HUES64 (cell line): ENCODE results near the gene KHNYN.

Experiments used
- H3K27ac ChIP-seq: 2 replicates; pipeline ENCODE4 v1.7.0; 2013; ENCODE audit warnings: low read depth, low read length, inconsistent platforms
- H3K27me3 ChIP-seq: 2 replicates; pipeline ENCODE4 v1.6.1; 2013; ENCODE audit warnings: mild to moderate bottlenecking, low read length; ENCODE audit not compliant: insufficient read depth
- H3K36me3 ChIP-seq: 2 replicates; pipeline ENCODE4 v1.6.1; 2013; ENCODE audit warnings: mild to moderate bottlenecking, low read length; ENCODE audit not compliant: insufficient read depth
- H3K4me1 ChIP-seq: 2 replicates; pipeline ENCODE4 v1.6.1; 2013; ENCODE audit warnings: mild to moderate bottlenecking, low read length, moderate library complexity; ENCODE audit not compliant: insufficient read depth
- H3K4me3 ChIP-seq: 2 replicates; pipeline ENCODE4 v1.5.1; 2013; ENCODE audit warnings: mild to moderate bottlenecking, low read length, moderate library complexity
- H3K9ac ChIP-seq: 2 replicates; pipeline ENCODE4 v1.6.1; 2013; ENCODE audit warnings: mild to moderate bottlenecking, low read depth, low read length
- H3K9me3 ChIP-seq: 2 replicates; pipeline ENCODE4 v1.6.1; 2013; ENCODE audit warnings: low read depth, low read length; ENCODE audit not compliant: insufficient read depth
- WGBS: fragments of 150-250, 120-280 bp; methylation state at CpG from one replicate; pipeline ENCODE4 v1.1.7; 2013; ENCODE audit warnings: missing lambda C conversion rate; 5-methylcytosine and 5-hydroxymethylcytosine counted together

KHNYN gene

DNA sequence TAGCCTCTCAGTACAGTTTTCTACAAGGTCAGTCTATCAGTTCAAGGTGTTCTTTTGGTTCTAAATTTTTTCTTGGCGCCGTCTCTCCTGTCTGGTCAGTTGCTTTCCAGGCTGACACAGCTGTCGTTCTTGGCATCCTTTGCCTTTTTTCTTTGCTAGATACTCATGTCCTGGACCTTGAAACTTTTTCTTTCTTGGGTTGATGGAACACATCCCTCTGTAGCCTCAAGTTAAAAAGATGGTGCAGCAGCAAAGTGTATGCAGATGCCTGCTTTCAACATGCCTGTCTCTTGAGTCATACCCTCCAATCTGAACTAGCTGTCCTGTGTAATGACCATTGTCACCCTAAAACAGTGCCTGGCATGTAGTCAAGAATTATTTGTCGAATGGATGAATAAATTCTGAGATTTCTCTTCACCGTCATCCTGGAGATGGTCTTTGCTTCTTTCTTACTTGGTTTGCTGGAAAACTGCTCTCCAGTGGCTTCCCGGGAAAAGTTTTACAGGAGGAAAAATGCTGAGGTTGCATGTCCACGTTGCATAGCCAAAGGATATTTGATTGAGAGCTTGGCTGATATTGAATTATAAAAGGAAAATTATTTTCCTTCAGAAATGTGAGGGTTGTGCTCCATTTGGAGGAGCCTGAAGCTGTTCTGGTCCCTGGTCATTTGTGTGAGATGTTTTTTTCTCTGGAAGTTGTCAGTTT lies 26.3 kb upstream of the KHNYN start:
- H3K4me1 ChIP-seq = peaks cover 24% of the 10 kb centered on the region
- WGBS = 83% methylated on average over 7 of the region's 7 CpGs

DNA sequence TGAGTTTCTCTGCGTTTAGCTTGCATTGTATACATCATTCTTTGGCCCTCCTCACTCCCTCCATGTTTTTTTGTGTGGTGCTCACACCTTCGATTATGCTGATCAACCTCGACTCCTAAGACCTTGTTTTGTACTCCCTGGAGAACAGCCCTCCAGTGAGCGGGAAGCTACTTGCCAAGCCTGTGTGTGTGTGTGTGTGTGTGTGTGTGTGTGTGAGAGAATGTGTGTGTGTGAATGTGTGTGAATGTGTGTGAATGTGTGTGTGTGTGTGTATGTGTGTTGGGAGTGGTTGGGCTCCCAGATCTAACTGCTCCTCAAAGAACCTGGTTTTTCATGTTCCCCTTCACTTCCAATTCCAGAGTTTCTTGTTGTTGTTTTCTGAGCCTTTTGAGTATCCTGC lies 24.9 kb upstream of the KHNYN start:
- WGBS = 56% methylated on average over 4 of the region's 4 CpGs
- Histone ChIP-seq H3K4me3 (no peak overlapping the region), H3K27me3 (peaks cover 4% of the 10 kb centered on the region; the same call in 1 of the 2 replicates), H3K9me3 (no peaks in the 10 kb centered on the region), H3K27ac (no peak overlapping the region), H3K9ac (no peak overlapping the region), H3K4me1 (peaks cover 18% of the 10 kb centered on the region), H3K36me3 (peaks cover 9% of the 10 kb centered on the region; the same call in 1 of the 2 replicates)

More for the DNA sequence above, 26.3 kb upstream of the KHNYN start:
- H3K36me3 ChIP-seq = no peaks in the 10 kb centered on the region
- H3K9me3 ChIP-seq = no peaks in the 10 kb centered on the region
- peaks cover 7% of the 10 kb centered on the region; the same call in 1 of the 2 replicates for H3K27me3 ChIP-seq
- H3K27ac ChIP-seq = no peak overlapping the region
- H3K9ac ChIP-seq = no peak overlapping the region
- no peak overlapping the region for H3K4me3 ChIP-seq

DNA sequence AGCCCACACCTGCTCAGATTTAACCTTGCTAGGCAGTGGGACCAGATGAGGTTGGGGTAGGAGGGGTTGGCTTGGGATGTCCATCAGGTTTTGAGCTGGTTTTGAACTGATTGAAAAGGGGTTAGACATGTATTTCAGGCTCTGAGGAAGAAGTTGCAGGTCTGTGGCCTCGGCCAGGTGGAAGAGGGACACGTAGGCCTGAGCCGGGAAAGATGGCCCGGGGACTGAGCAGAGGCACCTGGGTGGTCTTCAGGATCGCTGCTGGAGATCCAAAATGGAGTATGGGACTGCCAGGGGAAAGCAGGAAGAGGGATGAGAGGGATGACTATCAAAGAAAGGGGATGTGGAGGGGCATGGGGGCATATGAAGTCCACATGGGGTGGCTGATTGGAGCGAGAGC lies 23.3 kb upstream of the KHNYN start:
- H3K27ac ChIP-seq = no peak overlapping the region
- 92% methylated on average over 6 of the region's 6 CpGs for WGBS
- peaks cover 12% of the 10 kb centered on the region; the same call in 1 of the 2 replicates for H3K36me3 ChIP-seq
- no peak overlapping the region for H3K9ac ChIP-seq
- peaks cover 17% of the 10 kb centered on the region for H3K4me1 ChIP-seq
- no peak overlapping the region for H3K4me3 ChIP-seq
- no peaks in the 10 kb centered on the region for H3K9me3 ChIP-seq
- H3K27me3 ChIP-seq = no peaks in the 10 kb centered on the region

DNA sequence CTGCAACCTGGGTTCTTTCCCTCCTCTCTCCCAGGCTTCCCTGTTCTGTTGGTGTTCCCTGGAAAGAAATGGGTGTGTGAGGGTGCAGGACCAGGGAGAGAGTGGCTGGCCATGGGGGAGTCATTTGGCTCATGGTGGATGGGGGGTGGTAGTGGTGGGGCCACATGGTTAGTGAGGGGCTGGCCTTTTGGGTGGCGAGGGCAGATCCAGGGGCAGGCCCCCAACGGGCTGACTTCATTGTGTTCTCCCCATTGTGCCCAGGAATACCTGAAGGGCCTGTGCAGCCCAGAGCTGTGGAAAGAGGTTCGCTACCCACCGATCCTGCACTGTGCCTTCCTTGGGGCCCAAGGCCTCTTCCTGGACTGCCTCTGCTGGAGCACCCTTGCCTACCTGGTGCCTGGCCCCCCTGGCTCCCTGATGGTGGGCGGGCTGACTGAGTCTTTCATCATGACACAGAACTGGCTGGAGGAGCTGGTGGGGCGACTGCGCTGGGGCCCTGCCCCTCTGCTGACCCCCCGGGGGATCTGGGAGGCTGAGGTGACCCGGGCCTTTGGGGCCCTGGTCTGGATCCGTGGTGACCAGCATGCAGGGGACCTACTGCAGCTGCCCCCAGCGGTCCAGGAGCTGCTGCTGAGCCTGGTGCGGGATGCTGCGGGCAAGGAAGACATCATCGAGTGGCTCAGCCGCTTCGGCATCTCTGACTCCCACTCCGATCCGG lies 22.0 kb upstream of the KHNYN start:
- WGBS = 94% methylated on average over 18 of the region's 18 CpGs

DNA sequence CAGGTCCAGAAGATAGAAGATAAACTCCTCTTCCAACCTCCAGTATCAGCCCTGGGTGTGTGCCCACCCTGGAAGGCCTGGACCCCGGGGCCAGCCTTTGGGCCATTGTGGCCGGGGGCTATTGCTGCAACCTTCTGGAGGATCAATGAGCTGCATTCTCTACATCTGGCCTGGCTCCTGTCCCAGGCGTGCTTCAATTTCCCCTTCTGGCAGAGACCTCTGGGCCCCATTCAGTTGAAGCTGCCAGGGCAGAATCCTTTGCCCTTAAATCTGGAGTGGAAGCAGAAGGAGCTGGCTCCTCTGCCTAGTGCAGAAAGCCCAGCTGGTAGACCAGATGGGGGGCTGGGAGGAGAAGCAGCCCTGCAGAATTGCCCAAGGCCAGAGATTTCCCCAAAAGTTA lies 21.0 kb upstream of the KHNYN start:
- H3K9ac ChIP-seq = no peak overlapping the region
- peaks cover 25% of the 10 kb centered on the region for H3K36me3 ChIP-seq
- WGBS = 87% methylated on average over 3 of the region's 3 CpGs
- H3K4me1 ChIP-seq = peaks cover 8% of the 10 kb centered on the region
- no peak overlapping the region for H3K4me3 ChIP-seq
- no peaks in the 10 kb centered on the region for H3K27me3 ChIP-seq
- H3K9me3 ChIP-seq = no peaks in the 10 kb centered on the region
- H3K27ac ChIP-seq = no peak overlapping the region

More for the DNA sequence above, 22.0 kb upstream of the KHNYN start:
- no peak overlapping the region for H3K4me3 ChIP-seq
- no peaks in the 10 kb centered on the region for H3K9me3 ChIP-seq
- peaks cover 17% of the 10 kb centered on the region for H3K4me1 ChIP-seq
- no peaks in the 10 kb centered on the region for H3K27me3 ChIP-seq
- H3K36me3 ChIP-seq = peaks cover 15% of the 10 kb centered on the region; the same call in 1 of the 2 replicates
- no peak overlapping the region for H3K9ac ChIP-seq
- no peak overlapping the region for H3K27ac ChIP-seq

DNA sequence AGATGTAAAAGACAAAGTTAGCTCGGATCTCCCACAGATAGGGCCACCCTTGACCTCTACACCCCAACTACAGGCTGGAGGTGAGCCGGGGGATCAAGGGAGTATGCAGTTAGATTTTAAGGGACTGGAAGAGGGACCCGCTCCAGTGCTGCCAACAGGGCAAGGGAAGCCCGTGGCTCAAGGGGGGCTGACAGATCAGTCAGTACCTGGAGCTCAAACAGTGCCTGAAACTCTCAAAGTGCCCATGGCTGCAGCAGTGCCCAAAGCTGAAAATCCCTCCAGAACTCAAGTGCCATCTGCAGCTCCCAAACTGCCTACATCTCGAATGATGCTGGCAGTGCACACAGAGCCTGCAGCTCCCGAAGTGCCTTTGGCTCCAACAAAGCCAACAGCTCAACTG lies 20.6 kb upstream of the KHNYN start:
- Histone ChIP-seq H3K36me3 (peaks cover 29% of the 10 kb centered on the region), H3K9ac (no peak overlapping the region), H3K9me3 (no peaks in the 10 kb centered on the region), H3K27ac (no peak overlapping the region), H3K4me3 (no peak overlapping the region), H3K27me3 (no peaks in the 10 kb centered on the region), H3K4me1 (peaks cover 4% of the 10 kb centered on the region; the same call in 1 of the 2 replicates)
- WGBS = 80% methylated on average over 5 of the region's 6 CpGs

DNA sequence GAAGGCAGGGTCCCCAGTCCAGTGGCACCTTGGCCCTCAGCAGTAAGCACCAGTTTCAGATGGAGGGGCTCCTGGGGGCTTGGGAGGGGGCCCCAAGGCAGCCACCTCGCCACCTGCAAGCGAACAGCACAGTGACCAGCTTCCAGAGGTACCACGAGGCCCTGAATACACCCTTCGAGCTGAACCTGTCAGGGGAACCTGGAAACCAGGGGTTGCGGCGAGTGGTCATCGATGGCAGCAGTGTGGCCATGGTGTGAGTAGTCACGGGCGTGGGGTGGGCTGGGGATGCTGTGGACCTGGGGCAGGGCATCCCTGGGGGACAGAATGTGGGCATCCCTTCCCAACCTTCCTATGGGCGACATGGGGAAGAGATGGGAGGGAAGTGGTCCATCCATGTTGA lies 19.8 kb upstream of the KHNYN start:
- no peaks in the 10 kb centered on the region for H3K9me3 ChIP-seq
- no peaks in the 10 kb centered on the region for H3K27me3 ChIP-seq
- no peak overlapping the region for H3K27ac ChIP-seq
- 92% methylated on average over 10 of the region's 10 CpGs for WGBS
- peaks cover 32% of the 10 kb centered on the region for H3K36me3 ChIP-seq
- H3K4me3 ChIP-seq = no peak overlapping the region
- no peaks in the 10 kb centered on the region for H3K4me1 ChIP-seq
- H3K9ac ChIP-seq = no peak overlapping the region

DNA sequence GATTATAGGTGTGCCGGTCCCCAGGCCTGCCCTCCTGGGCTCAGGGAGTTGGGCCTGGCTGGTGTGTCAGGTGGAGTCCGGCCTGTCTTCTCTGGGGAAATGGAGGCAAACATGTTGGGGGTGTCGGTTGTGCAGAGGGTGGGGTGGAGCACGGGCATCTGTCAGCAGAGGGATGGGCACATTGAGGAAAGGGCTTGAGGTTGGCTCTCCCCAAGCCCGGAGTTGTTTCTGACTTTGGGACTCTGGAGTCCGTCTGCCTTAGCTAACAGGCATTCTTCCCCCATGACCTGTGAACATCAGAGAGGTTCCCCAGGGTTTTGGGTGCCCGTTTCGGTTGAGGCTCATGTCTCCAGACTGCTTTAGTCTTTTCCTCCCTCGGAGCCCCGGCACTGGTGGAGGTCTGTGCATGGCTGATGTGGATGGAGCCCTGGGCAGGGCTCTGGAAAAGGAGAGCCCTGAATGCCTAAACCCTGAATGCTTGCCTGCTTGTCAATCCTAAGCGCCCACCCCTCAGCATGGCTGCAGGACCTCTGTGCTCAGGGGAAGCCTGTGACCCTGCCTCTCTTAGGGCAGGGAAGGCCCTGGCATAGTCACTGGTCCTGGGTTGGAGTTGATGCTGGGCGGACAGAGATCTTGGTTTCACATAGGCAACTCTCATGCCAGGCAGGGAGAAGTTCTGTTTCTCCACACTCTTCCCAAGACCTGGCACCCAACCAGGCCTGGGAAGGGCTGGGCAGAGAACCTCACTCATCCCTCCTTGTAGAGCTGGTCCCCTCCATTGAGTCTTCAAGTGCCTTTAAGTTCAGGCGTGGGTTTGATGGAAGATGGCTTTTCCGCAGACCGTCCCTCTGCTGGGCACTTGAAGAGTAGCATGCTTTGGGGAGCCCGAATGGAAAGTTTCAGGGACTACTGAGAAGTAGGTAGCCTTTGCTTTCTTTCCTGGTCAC lies 18.0 kb upstream of the KHNYN start:
- WGBS = 81% methylated on average over 16 of the region's 16 CpGs
- Histone ChIP-seq H3K36me3 (peaks cover 32% of the 10 kb centered on the region), H3K4me3 (no peak overlapping the region), H3K27ac (no peak overlapping the region), H3K27me3 (no peaks in the 10 kb centered on the region), H3K9me3 (no peaks in the 10 kb centered on the region), H3K4me1 (no peaks in the 10 kb centered on the region), H3K9ac (no peak overlapping the region)

DNA sequence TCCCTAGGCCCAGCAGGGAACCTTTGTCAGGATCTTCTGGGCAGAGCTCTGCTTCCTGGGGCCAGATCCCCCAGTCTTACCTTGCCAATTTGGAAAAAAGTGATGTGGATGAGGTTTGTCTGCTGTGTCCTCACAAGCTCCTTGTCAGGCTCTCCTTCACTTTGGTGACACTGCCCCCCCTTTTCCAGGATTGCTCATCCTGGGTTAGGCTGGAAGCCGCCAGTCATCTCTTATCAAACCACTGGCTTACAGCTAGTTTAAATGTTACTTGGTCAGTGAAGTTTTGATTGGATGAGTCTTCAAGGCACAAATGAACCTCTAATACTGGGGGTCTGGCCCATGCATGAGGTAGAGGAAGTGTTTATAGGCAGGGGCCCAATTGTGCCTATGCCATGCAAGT lies 15.7 kb upstream of the KHNYN start:
- Histone ChIP-seq H3K27me3 (peaks cover 5% of the 10 kb centered on the region; the same call in 1 of the 2 replicates), H3K9ac (no peak overlapping the region), H3K36me3 (peaks cover 28% of the 10 kb centered on the region), H3K4me3 (no peak overlapping the region), H3K9me3 (no peaks in the 10 kb centered on the region), H3K27ac (no peak overlapping the region), H3K4me1 (no peaks in the 10 kb centered on the region)
- 100% methylated on average over 1 of the region's 1 CpG for WGBS

DNA sequence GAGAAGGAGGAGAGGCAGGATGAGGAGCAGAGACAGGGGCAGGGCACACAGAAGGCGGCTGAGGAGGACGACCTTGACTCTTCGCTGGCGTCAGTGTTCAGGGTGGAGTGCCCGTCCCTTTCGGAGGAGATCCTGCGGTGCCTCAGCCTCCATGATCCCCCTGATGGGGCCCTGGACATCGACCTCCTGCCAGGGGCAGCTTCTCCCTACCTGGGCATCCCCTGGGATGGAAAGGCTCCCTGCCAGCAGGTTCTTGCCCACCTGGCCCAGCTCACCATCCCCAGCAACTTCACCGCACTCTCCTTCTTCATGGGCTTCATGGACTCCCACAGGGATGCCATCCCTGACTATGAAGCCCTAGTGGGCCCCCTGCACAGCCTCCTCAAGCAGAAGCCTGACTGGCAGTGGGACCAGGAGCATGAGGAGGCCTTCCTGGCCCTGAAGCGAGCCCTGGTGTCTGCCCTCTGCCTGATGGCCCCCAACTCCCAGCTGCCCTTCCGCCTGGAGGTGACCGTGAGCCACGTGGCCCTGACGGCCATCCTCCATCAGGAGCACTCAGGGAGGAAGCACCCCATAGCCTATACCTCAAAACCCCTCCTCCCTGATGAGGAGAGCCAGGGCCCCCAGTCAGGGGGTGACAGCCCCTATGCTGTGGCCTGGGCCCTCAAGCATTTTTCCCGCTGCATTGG lies 14.9 kb upstream of the KHNYN start:
- Histone ChIP-seq H3K27ac (no peak overlapping the region), H3K4me1 (no peaks in the 10 kb centered on the region), H3K36me3 (peaks cover 23% of the 10 kb centered on the region), H3K9ac (no peak overlapping the region), H3K27me3 (peaks cover 8% of the 10 kb centered on the region; the same call in 1 of the 2 replicates), H3K4me3 (no peak overlapping the region), H3K9me3 (no peaks in the 10 kb centered on the region)
- WGBS = 94% methylated on average over 15 of the region's 15 CpGs
